WTC11 (cell line): Measurements from ENCODE around the gene KRT9. TPM values are rescaled to one million over a fixed set of nuclear protein-coding genes. Genes with fewer than 3 reads are reported as not detected.

Experiments used
- ATAC-seq: fragments of 200-7000 bp; cut with Tn5 transposase; 2 replicates; pipeline ENCODE4 v1.10.0; 2021; ENCODE audit warnings: mild to moderate bottlenecking, moderate library complexity
- CTCF ChIA-PET: fragments of 300-600 bp; sonication (Branson Sonifier 250); formaldehyde crosslinking; loops from one replicate; lab custom pipeline; 2021; ENCODE audit warnings: antibody characterized with exemption; lab: Charles Lee
- POLR2A ChIA-PET: fragments of 350-600 bp; sonication (Branson Sonifier 250); formaldehyde crosslinking; loops from one replicate; lab custom pipeline; 2021; ENCODE audit warnings: antibody characterized with exemption; lab: Charles Lee
- DNase-seq: peaks from one replicate; pipeline ENCODE4 v3.0.0; 2021; ENCODE audit warnings: low spot score
- H3K27ac Mint-ChIP-seq: 2 replicates; pipeline ENCODE4 v1.8.0; 2021; ENCODE audit warnings: mixed read lengths
- H3K27me3 Mint-ChIP-seq: 2 replicates; pipeline ENCODE4 v1.8.0; 2021; ENCODE audit warnings: low read depth, mild to moderate bottlenecking, moderate library complexity, mixed read lengths
- H3K36me3 Mint-ChIP-seq: 2 replicates; pipeline ENCODE4 v1.8.0; 2021; ENCODE audit warnings: mixed read lengths
- H3K4me1 Mint-ChIP-seq: 2 replicates; pipeline ENCODE4 v1.8.0; 2022; ENCODE audit warnings: mixed read lengths
- H3K4me3 Mint-ChIP-seq: 2 replicates; pipeline ENCODE4 v1.8.0; 2021; ENCODE audit warnings: mild to moderate bottlenecking, moderate library complexity, mixed read lengths
- H3K9me3 Mint-ChIP-seq: 2 replicates; pipeline ENCODE4 v1.8.0; 2021; ENCODE audit warnings: mixed read lengths
- AFF4 ChIP-seq: sonication (generic); formaldehyde crosslinking; IDR thresholded peaks from 2 replicates; pipeline ENCODE4 v1.8.1; 2023; ENCODE audit warnings: mild to moderate bottlenecking, missing genetic modification reagents, borderline replicate concordance
- E2F5 ChIP-seq: sonication (generic); formaldehyde crosslinking; IDR thresholded peaks from 2 replicates; pipeline ENCODE4 v1.8.1; 2022; ENCODE audit warnings: mild to moderate bottlenecking, moderate library complexity, missing genetic modification reagents
- EMX1 ChIP-seq: fragments of 250-450 bp; sonication (Bioruptor Pico); IDR thresholded peaks from 2 replicates; pipeline ENCODE4 v1.8.0; 2021; ENCODE audit warnings: mild to moderate bottlenecking
- FOXJ3 ChIP-seq: sonication (generic); formaldehyde crosslinking; IDR thresholded peaks from 2 replicates; pipeline ENCODE4 v1.9.0; 2021; ENCODE audit warnings: missing genetic modification reagents, mild to moderate bottlenecking, borderline replicate concordance
- FOXK1 ChIP-seq: sonication (generic); formaldehyde crosslinking; IDR thresholded peaks from 2 replicates; pipeline ENCODE4 v1.8.0; 2022; ENCODE audit warnings: mild to moderate bottlenecking, moderate library complexity, missing genetic modification reagents
- MXD4 ChIP-seq: fragments of 250-450 bp; sonication (Bioruptor Pico); IDR thresholded peaks from 2 replicates; pipeline ENCODE4 v1.8.0; 2021; ENCODE audit warnings: mild to moderate bottlenecking, moderate library complexity, borderline replicate concordance
- MYBL2 ChIP-seq: sonication (generic); formaldehyde crosslinking; IDR thresholded peaks from 2 replicates; pipeline ENCODE4 v1.8.1; 2023; ENCODE audit warnings: mild to moderate bottlenecking, moderate library complexity, missing genetic modification reagents
- NR2C2 ChIP-seq: sonication (generic); formaldehyde crosslinking; IDR thresholded peaks from 2 replicates; pipeline ENCODE4 v1.8.0; 2022; ENCODE audit warnings: mild to moderate bottlenecking, missing genetic modification reagents
- SMAD4 ChIP-seq: sonication (generic); formaldehyde crosslinking; IDR thresholded peaks from 2 replicates; pipeline ENCODE4 v1.8.0; 2022; ENCODE audit warnings: mild to moderate bottlenecking, missing genetic modification reagents
- ZNF219 ChIP-seq: sonication (generic); formaldehyde crosslinking; IDR thresholded peaks from 2 replicates; pipeline ENCODE4 v1.8.0; 2023; ENCODE audit warnings: missing genetic modification reagents, mild to moderate bottlenecking, borderline replicate concordance
- ZNF317 ChIP-seq: sonication (generic); formaldehyde crosslinking; IDR thresholded peaks from 2 replicates; pipeline ENCODE4 v1.8.1; 2023; ENCODE audit warnings: low read depth, mild to moderate bottlenecking, moderate library complexity, missing genetic modification reagents, borderline replicate concordance
- ZNF416 ChIP-seq: fragments of 250-450 bp; sonication (Bioruptor Pico); IDR thresholded peaks from 2 replicates; pipeline ENCODE4 v1.9.0; 2021; ENCODE audit warnings: mild to moderate bottlenecking, inconsistent platforms
- total RNA-seq: library from RNA; stranded (reverse); gene quantifications from 3 replicates; pipeline ENCODE4 v1.2.3, GENCODE V29; 2021
- TF ChIP-seq, protein P1 (sequence below): fragments of 200-600 bp; IDR thresholded peaks from 2 replicates; pipeline ENCODE4 v1.8.0; 2022; ENCODE audit warnings: antibody characterized with exemption
- TF ChIP-seq, protein P2 (sequence below): sonication (generic); formaldehyde crosslinking; IDR thresholded peaks from 2 replicates; pipeline ENCODE4 v1.8.0; 2023; ENCODE audit warnings: missing genetic modification reagents, mild to moderate bottlenecking, borderline replicate concordance
- TF ChIP-seq, protein P3 (sequence below): sonication (generic); formaldehyde crosslinking; IDR thresholded peaks from 2 replicates; pipeline ENCODE4 v1.8.1; 2022; ENCODE audit warnings: mild to moderate bottlenecking, missing genetic modification reagents, moderate library complexity, borderline replicate concordance
- TF ChIP-seq, protein P4 (sequence below): sonication (generic); formaldehyde crosslinking; IDR thresholded peaks from 2 replicates; pipeline ENCODE4 v1.8.0; 2022; ENCODE audit warnings: mild to moderate bottlenecking, missing genetic modification reagents
- TF ChIP-seq, protein P5 (sequence below): sonication (generic); formaldehyde crosslinking; IDR thresholded peaks from 2 replicates; pipeline ENCODE4 v1.8.0; 2023; ENCODE audit warnings: missing genetic modification reagents

KRT9 gene
- total RNA-seq, 1 experiment from 2014 or later, result not detected

DNA sequence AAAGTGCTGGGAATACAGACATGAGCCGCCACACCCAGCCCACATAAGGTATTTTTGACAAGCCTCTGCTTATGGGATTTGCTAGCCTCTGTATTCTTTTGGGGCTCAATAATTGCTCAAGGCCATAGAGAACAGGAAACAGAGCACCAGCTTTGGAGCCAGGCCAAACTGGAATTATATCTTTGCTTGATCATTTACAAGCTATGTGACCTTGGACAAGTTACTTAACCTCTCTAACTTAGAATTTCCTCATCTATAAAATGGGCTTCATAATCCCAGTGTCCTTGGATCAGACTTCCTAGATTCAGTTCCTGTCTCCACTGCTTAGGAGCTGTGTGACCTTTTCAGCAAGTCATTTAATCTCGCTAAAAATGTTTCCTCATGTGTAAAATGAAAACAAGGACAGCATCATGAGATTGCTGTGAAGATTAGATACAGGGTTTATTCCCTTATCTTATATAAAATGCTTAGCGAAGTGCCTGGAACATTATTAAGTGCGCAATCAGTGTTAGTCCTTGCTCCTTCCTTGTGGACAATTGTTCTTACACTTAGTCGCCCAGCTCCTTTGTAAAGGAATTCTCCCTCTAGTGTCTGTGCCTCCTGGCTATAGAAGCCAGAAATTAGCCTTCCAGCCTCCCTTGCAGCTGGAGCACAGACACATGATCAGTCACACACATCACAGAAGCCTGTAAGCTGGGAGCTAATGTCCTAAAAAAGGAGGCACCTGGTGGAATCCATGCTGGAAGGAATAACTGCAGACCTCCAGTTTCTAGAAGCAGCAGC is 16.6 kb downstream of the KRT9 start:
- H3K27me3 Mint-ChIP-seq, result no peaks in the 10 kb centered on the region; the same call in 1 of the 2 replicates

DNA sequence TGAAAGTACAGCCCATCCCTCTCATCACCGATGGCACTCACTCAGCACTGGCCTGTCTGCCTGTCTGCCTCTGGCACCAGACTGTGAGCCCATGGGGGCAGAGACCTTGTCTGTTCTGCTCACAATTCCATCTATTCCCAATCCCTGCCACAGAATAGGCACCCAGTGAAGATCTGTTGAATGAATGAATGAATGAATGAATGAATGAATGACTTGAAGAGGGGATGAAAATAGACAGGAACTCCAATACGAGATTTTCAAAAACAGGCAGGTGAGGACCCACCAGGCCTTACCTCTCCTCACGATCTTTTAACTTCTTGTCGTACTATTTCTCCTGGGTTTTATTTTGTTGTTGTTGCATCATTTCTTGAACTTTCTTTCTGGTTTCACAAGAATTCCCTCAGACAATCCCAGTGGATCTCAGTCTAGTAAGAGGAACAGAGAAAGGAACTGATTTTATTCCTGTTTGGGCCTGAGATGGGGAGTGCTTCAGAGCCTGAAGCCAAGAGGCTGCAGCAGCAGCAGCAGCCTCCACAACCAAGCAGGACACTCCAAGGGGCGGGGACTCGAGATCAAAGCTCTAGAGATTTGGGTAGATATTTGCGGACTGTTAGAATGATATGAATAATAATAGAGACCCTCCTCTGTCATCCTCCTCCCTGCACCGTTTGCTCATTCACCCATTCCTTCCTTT is 17.7 kb downstream of the KRT9 start:
- H3K36me3 Mint-ChIP-seq, result no peaks in the 10 kb centered on the region
- H3K27me3 Mint-ChIP-seq, result no peaks in the 10 kb centered on the region; the same call in 1 of the 2 replicates
- DNase-seq (no peak), ATAC-seq (peak; percentile 63)
- peaks cover 8% of the 10 kb centered on the region for H3K4me1 Mint-ChIP-seq
- H3K27ac Mint-ChIP-seq, result no peak overlapping the region
- CTCF ChIA-PET, result interaction anchor here (0.6 to 9.6 kb wide), 8 partner anchors 25 to 490 kb away, joined by 3 to 380 read pairs (median 3); no protein-coding TSS in a partner anchor
- H3K9me3 Mint-ChIP-seq, result no peaks in the 10 kb centered on the region
- POLR2A ChIA-PET, result no interaction called here
- H3K4me3 Mint-ChIP-seq, result no peak overlapping the region
- TF ChIP-seq MXD4 (CRISPR knock-in tag) (no peak), E2F5 (CRISPR knock-in tag) (no peak), MYBL2 (CRISPR knock-in tag) (no peak), FOXJ3 (CRISPR knock-in tag) (no peak), NR2C2 (no peak)
- TF ChIP-seq, protein P1, sequence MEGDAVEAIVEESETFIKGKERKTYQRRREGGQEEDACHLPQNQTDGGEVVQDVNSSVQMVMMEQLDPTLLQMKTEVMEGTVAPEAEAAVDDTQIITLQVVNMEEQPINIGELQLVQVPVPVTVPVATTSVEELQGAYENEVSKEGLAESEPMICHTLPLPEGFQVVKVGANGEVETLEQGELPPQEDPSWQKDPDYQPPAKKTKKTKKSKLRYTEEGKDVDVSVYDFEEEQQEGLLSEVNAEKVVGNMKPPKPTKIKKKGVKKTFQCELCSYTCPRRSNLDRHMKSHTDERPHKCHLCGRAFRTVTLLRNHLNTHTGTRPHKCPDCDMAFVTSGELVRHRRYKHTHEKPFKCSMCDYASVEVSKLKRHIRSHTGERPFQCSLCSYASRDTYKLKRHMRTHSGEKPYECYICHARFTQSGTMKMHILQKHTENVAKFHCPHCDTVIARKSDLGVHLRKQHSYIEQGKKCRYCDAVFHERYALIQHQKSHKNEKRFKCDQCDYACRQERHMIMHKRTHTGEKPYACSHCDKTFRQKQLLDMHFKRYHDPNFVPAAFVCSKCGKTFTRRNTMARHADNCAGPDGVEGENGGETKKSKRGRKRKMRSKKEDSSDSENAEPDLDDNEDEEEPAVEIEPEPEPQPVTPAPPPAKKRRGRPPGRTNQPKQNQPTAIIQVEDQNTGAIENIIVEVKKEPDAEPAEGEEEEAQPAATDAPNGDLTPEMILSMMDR, result no peak
- TF ChIP-seq, protein P2, sequence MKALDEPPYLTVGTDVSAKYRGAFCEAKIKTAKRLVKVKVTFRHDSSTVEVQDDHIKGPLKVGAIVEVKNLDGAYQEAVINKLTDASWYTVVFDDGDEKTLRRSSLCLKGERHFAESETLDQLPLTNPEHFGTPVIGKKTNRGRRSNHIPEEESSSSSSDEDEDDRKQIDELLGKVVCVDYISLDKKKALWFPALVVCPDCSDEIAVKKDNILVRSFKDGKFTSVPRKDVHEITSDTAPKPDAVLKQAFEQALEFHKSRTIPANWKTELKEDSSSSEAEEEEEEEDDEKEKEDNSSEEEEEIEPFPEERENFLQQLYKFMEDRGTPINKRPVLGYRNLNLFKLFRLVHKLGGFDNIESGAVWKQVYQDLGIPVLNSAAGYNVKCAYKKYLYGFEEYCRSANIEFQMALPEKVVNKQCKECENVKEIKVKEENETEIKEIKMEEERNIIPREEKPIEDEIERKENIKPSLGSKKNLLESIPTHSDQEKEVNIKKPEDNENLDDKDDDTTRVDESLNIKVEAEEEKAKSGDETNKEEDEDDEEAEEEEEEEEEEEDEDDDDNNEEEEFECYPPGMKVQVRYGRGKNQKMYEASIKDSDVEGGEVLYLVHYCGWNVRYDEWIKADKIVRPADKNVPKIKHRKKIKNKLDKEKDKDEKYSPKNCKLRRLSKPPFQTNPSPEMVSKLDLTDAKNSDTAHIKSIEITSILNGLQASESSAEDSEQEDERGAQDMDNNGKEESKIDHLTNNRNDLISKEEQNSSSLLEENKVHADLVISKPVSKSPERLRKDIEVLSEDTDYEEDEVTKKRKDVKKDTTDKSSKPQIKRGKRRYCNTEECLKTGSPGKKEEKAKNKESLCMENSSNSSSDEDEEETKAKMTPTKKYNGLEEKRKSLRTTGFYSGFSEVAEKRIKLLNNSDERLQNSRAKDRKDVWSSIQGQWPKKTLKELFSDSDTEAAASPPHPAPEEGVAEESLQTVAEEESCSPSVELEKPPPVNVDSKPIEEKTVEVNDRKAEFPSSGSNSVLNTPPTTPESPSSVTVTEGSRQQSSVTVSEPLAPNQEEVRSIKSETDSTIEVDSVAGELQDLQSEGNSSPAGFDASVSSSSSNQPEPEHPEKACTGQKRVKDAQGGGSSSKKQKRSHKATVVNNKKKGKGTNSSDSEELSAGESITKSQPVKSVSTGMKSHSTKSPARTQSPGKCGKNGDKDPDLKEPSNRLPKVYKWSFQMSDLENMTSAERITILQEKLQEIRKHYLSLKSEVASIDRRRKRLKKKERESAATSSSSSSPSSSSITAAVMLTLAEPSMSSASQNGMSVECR (CRISPR knock-in tag), result no peak
- TF ChIP-seq, protein P3, sequence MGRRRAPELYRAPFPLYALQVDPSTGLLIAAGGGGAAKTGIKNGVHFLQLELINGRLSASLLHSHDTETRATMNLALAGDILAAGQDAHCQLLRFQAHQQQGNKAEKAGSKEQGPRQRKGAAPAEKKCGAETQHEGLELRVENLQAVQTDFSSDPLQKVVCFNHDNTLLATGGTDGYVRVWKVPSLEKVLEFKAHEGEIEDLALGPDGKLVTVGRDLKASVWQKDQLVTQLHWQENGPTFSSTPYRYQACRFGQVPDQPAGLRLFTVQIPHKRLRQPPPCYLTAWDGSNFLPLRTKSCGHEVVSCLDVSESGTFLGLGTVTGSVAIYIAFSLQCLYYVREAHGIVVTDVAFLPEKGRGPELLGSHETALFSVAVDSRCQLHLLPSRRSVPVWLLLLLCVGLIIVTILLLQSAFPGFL (CRISPR knock-in tag), result no peak
- TF ChIP-seq, protein P4, sequence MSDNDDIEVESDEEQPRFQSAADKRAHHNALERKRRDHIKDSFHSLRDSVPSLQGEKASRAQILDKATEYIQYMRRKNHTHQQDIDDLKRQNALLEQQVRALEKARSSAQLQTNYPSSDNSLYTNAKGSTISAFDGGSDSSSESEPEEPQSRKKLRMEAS, result no peak

More for the DNA sequence above, 16.6 kb downstream of the KRT9 start:
- no peak for DNase-seq
- Mint-ChIP-seq H3K4me3 (no peak overlapping the region), H3K27ac (no peak overlapping the region), H3K9me3 (no peaks in the 10 kb centered on the region), H3K36me3 (no peaks in the 10 kb centered on the region), H3K4me1 (peaks cover 5% of the 10 kb centered on the region)
- ChIA-PET POLR2A (no interaction called here), CTCF (interaction anchor here (0.8 to 9.6 kb wide), 5 partner anchors 24 to 138 kb away, joined by 3 to 380 read pairs (median 4); no protein-coding TSS in a partner anchor)
- no peak for ATAC-seq
- TF ChIP-seq ZNF416, result no peak
- TF ChIP-seq, protein P5, sequence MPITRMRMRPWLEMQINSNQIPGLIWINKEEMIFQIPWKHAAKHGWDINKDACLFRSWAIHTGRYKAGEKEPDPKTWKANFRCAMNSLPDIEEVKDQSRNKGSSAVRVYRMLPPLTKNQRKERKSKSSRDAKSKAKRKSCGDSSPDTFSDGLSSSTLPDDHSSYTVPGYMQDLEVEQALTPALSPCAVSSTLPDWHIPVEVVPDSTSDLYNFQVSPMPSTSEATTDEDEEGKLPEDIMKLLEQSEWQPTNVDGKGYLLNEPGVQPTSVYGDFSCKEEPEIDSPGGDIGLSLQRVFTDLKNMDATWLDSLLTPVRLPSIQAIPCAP (CRISPR knock-in tag), result no peak
- no peak for TF ChIP-seq AFF4
- no peak for TF ChIP-seq ZNF219 (CRISPR knock-in tag)
- no peak for TF ChIP-seq FOXK1
- no peak for TF ChIP-seq ZNF317 (CRISPR knock-in tag)
- no peak for TF ChIP-seq SMAD4 (CRISPR knock-in tag)
- no peak for TF ChIP-seq EMX1
